WTC11 (cell line): ENCODE measurements around the gene CDHR5.

Experiments
- ATF3 ChIP-seq: sonication (generic); formaldehyde crosslinking; conservative IDR thresholded peaks from 2 replicates; pipeline ENCODE4 v1.8.1; 2022; ENCODE audit warnings: mild to moderate bottlenecking, missing genetic modification reagents
- CREB1 ChIP-seq: sonication (generic); formaldehyde crosslinking; IDR thresholded peaks from 2 replicates; pipeline ENCODE4 v1.8.0; 2023; ENCODE audit warnings: mild to moderate bottlenecking, missing genetic modification reagents
- CTCF ChIP-seq: fragments of 200-600 bp; IDR thresholded peaks from 2 replicates; pipeline ENCODE4 v1.8.0; 2022; ENCODE audit warnings: antibody characterized with exemption
- NFE2L1 ChIP-seq: sonication (generic); formaldehyde crosslinking; IDR thresholded peaks from 2 replicates; pipeline ENCODE4 v1.8.1; 2023; ENCODE audit warnings: missing genetic modification reagents
- PRRX2 ChIP-seq: fragments of 250-450 bp; sonication (Bioruptor Pico); IDR thresholded peaks from 2 replicates; pipeline ENCODE4 v1.8.0; 2021; ENCODE audit warnings: mild to moderate bottlenecking
- SMAD3 ChIP-seq: sonication (generic); formaldehyde crosslinking; IDR thresholded peaks from 2 replicates; pipeline ENCODE4 v1.8.0; 2022; ENCODE audit warnings: missing genetic modification reagents, mild to moderate bottlenecking, borderline replicate concordance
- TF ChIP-seq, protein P1 (sequence below): sonication (generic); formaldehyde crosslinking; IDR thresholded peaks from 2 replicates; pipeline ENCODE4 v1.8.1; 2023; ENCODE audit warnings: mild to moderate bottlenecking, missing genetic modification reagents, moderate library complexity

- TF ChIP-seq CTCF (no peak), ATF3 (CRISPR knock-in tag) (no peak), CREB1 (CRISPR knock-in tag) (no peak), SMAD3 (no peak), NFE2L1 (CRISPR knock-in tag) (no peak), PRRX2 (no peak)
- TF ChIP-seq, protein P1, sequence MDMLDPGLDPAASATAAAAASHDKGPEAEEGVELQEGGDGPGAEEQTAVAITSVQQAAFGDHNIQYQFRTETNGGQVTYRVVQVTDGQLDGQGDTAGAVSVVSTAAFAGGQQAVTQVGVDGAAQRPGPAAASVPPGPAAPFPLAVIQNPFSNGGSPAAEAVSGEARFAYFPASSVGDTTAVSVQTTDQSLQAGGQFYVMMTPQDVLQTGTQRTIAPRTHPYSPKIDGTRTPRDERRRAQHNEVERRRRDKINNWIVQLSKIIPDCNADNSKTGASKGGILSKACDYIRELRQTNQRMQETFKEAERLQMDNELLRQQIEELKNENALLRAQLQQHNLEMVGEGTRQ (CRISPR knock-in tag) = no peak
Observed at GRCh38 chr11:617199-617911, 7.4 kb downstream of the CDHR5 start.
